ENCODE data around the gene GJA4. TPM values are rescaled to one million over a fixed set of nuclear protein-coding genes. Genes with fewer than 3 reads are reported as not detected.

The GJA4 gene
- total RNA-seq, 1 experiment from 2014 or later, result not detected

GRCh38 chr1:34779526-34779925, 13.3 kb upstream of the GJA4 start:
- CTCF ChIA-PET, result interaction anchor here (0.9 to 1.2 kb wide), 3 partner anchors 37 to 80 kb away, joined by 3 to 4 read pairs (median 4); partner anchors contain the start of gene SMIM12
- ATAC-seq, result peak; percentile 57
- peak; percentile 77 for DNase-seq (ENCODE audit: low read depth, low spot score)
- Histone ChIP-seq H3K79me2 (ENCODE audit: insufficient read depth, low read length) (peaks cover 40% of the 10 kb centered on the region), H3K4me3 (replicated peaks in 1 of 2; ENCODE audit: low read depth in 1 of 2, low read length in 2 of 2) (no peak overlapping the region), H3K4me2 (ENCODE audit: low read length) (peak overlapping the region; percentile 86), H3K27me3 (ENCODE audit: insufficient read depth, low read length) (no peaks in the 10 kb centered on the region), H2AFZ (ENCODE audit: low read depth, low read length, poor library complexity, severe bottlenecking) (peak overlapping the region; percentile 14), H4K20me1 (ENCODE audit: insufficient read depth) (no peaks in the 10 kb centered on the region), H3K36me3 (ENCODE audit: control insufficient read depth in 1 of 2, insufficient read depth in 2 of 2, low read length in 2 of 2) (peaks cover 0 to 2% of the 10 kb centered on the region in 2 experiments; a peak in 1 of 4 replicates), H3K9me2 (ENCODE audit: insufficient read depth) (no peaks in the 10 kb centered on the region), H3K9ac (ENCODE audit: low read length) (peak overlapping the region; percentile 83), H3K9me3 (ENCODE audit: control insufficient read depth in 1 of 2, insufficient read depth in 1 of 2, low read depth in 1 of 2, low read length in 2 of 2) (no peaks in the 10 kb centered on the region), H3K27ac (ENCODE audit: low read depth, low read length) (peak overlapping the region; percentile 98), H3K4me1 (ENCODE audit: control insufficient read depth in 1 of 2, insufficient read depth in 2 of 2, low read length in 2 of 2) (peaks cover 39 to 59% of the 10 kb centered on the region in 2 experiments)
- POLR2A ChIA-PET, result interaction anchor here (0.8 to 1.5 kb wide), 5 partner anchors 15 to 80 kb away, joined by 3 to 5 read pairs (median 4); partner anchors contain the start of genes GJB4, GJB5 and SMIM12
- BruUV-seq (replicated peaks), result no TSS peak
- intact Hi-C loops (cut with micrococcal nuclease), result loop anchor here (2.0 kb wide), 1 partner anchor 17 kb away; no protein-coding TSS in a partner anchor
- RAD21 ChIA-PET (ENCODE audit: low non-redundant PET in 1 of 2, low total read pairs in 2 of 2, uncharacterized antibody in 2 of 2, unreplicated experiment in 2 of 2), result interaction anchor here in 1 of 2 experiments (0.9 kb wide), 1 partner anchor 37 kb away, joined by 3 read pairs; no protein-coding TSS in a partner anchor
- 0 out of 2 replicates have a peak, but pooled peaks have one; percentile 46 for TF ChIP-seq ZFX (IDR thresholded peaks at IDR 0.05)
- peak; percentile 76 for TF ChIP-seq YY1 (IDR thresholded peaks at IDR 0.05; ENCODE audit: extremely low read depth, insufficient replicate concordance, low read depth, low read length)
- peak; percentile 83 for TF ChIP-seq POLR2AphosphoS5 (IDR thresholded peaks at IDR 0.05; ENCODE audit: low read depth, low read length)
- no peak for TF ChIP-seq TCF7L2 (IDR thresholded peaks at IDR 0.05; ENCODE audit: borderline replicate concordance, extremely low read depth, insufficient read depth, insufficient read length)
- peak; percentile 42 for TF ChIP-seq ZBTB33 (IDR thresholded peaks at IDR 0.05; ENCODE audit: extremely low read depth, insufficient replicate concordance, low read length)
- TF ChIP-seq EGR1 (IDR thresholded peaks at IDR 0.05; ENCODE audit: low read depth), result no peak
